GM18511 (cell line): Measurements from ENCODE around the gene ZCCHC7.
"Not testable (repeated sequence)": the region's sequence is repeated elsewhere in the genome, so short reads cannot be mapped to it uniquely, and the experiment has no call there.

Source experiments
- ATAC-seq: cut with Tn5 transposase; IDR thresholded peaks from one replicate; pipeline ENCODE4 v1.9.1; 2021; ENCODE audit warnings: mild to moderate bottlenecking, moderate library complexity; ENCODE audit not compliant: unreplicated experiment

The ZCCHC7 gene

DNA sequence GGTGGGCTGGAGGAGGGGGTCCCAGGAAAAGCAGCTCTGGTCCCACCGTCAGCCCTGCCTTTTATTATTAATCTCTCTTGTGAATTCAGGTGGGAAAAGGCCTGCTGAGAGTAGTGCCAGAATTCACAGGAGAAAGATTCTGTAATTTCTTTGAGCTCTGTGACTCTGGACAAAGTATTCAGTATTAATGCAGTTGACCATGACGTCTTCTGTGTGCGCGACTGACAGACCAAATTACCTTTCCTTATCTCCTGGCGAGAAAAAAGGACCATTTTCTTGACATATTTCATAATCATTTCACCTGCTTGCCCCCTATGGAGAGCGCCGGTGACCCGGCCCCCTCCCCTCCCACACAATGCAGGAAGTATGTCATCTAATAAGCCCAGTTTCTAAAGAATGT, 275.3 kb downstream of the ZCCHC7 start:
- ATAC-seq: no peak

- not testable (repeated sequence) for ATAC-seq
Measured at GRCh38 chr9:37397948-37398347, 277.6 kb downstream of the ZCCHC7 start.

- ATAC-seq: no peak
Measured at GRCh38 chr9:37398464-37399025, 278.2 kb downstream of the ZCCHC7 start.

- no peak for ATAC-seq
Measured at GRCh38 chr9:37399336-37399735, 279.0 kb downstream of the ZCCHC7 start.

DNA sequence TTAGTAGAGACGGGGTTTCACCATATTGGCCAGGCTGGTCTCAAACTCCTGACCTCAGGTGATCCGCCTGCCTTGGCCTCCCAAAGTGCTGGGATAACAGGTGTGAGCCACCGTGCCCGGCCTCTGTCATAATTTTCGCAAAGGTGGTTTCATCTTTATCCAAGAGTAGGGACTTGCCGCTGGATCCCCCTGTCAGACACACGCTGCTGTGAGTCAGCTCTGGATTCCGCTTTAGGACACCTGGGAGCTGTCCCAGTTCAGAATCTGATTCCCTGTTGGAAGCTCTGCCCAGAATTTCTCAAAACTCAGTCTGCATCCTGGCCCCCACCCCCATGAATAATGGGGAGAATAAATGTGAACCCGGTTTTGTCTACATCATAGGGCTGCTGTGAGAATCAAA, 284.2 kb downstream of the ZCCHC7 start:
- no peak for ATAC-seq

DNA sequence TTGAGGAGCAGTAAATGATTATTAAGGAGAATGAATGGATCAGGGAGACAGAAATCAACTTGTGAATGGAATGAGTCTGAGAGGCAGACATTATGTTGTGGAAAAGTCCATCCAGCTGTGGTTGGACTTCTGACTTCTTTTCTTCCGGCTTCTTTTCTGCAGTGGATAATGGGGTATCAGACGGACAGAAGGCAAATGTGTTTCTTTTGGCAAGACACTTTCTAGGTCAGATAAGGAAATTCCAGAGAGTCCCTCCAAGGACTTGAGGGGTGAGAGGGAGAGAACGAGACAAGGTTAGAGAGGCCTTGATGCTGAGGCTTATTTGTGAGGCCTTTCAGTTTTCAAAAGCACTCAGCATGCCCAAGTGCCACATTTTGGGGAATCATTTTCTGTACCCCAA, 285.0 kb downstream of the ZCCHC7 start:
- no peak for ATAC-seq

- ATAC-seq: no peak
Measured at GRCh38 chr9:37405764-37406380, 285.5 kb downstream of the ZCCHC7 start.

DNA sequence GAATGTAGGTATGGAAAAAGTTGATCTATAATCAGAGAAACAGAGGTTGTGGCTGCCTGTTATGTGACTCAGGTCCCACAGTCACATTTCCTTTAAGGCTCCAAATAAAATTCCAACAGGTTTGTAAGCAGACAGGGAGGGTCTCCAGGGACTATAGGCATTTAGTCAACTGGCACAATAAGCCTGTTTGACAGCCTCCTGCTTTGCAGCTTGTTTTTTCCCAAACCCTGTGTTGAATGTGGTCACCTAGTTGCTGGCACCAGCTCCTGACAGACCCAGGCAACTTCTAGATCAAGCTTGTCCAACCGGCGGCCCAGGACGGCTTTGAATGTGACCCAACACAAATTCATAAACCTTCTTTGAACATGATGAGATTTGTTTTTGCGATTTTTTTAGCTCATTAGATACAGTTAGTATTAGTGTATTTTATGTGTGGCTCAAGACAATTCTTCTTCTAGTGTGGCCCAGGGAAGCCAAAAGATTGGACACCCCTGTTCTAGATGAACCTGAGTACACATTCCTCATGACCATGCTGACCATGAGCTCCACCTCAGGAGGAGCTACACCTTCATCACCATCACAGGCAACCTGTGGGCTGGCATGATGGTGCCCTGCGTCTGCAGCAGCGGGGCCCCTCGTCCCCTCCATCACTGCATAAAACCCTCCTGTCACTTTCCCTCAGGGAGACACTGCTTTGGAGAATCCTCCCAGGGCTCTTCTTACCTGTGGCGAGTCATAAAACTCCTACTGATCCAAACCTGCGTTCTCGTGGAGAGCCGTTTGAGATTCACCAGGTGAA, 286.4 kb downstream of the ZCCHC7 start:
- no peak for ATAC-seq

GRCh38 chr9:37407468-37407867, 287.1 kb downstream of the ZCCHC7 start:
- no peak for ATAC-seq
